ENCODE measurements around the gene KCNIP4. TPM values are rescaled to one million over a fixed set of nuclear protein-coding genes. Genes with fewer than 3 reads are reported as not detected.

Gene KCNIP4
- total and polyA plus RNA-seq, 2 of the 4 experiments (the other 2 are of a cell fraction): not detected

DNA sequence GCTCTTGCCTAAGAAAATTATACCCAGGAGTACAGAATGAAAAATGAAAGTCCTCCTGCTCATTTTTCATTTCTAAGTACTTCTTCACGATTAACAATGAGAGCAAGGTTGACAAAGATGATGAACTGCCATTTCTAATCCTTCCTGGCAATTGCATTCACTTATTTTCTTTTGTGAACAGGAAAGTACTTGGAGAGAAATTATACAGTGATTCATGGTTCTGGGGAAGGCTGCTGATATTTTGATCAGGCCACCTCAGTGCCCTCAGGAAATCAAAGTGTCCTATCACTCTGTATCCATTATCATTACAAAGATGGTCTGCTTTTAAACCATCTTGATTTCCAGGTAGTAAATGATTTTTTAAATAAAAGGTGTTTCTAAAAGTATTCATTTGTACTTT, 780.9 kb downstream of the KCNIP4 start:
- H2BK120ac ChIP-seq (ENCODE audit: low read depth, low read length): no peak overlapping the region
- peaks cover 6% of the 10 kb centered on the region for H3K9me3 ChIP-seq (ENCODE audit: control insufficient read depth, insufficient read depth, low read length)
- H2BK5ac ChIP-seq (ENCODE audit: low read depth, low read length, poor library complexity, severe bottlenecking): no peak overlapping the region
- TF ChIP-seq RAD21 (IDR thresholded peaks at IDR 0.05; ENCODE audit: low read length) (no peak), POLR2A (IDR thresholded peaks at IDR 0.05; ENCODE audit: low read depth, low read length) (no peak), CEBPB (IDR thresholded peaks at IDR 0.05; ENCODE audit: low read depth, low read length) (no peak), NFE2L2 (IDR thresholded peaks at IDR 0.05; ENCODE audit: low read depth, low read length) (no peak), MXI1 (IDR thresholded peaks at IDR 0.05; ENCODE audit: borderline replicate concordance, low read depth, low read length) (no peak), FOS (IDR thresholded peaks at IDR 0.05; ENCODE audit: low read depth, low read length) (no peak), CHD1 (IDR thresholded peaks at IDR 0.05; ENCODE audit: low read depth, low read length) (no peak), MAZ (IDR thresholded peaks at IDR 0.05; ENCODE audit: borderline replicate concordance, low read depth, low read length) (no peak), RFX5 (IDR thresholded peaks at IDR 0.05; ENCODE audit: low read depth, low read length) (no peak), MAFK (IDR thresholded peaks at IDR 0.05; ENCODE audit: low read depth, low read length) (no peak)
- TF ChIP-seq, protein P1, sequence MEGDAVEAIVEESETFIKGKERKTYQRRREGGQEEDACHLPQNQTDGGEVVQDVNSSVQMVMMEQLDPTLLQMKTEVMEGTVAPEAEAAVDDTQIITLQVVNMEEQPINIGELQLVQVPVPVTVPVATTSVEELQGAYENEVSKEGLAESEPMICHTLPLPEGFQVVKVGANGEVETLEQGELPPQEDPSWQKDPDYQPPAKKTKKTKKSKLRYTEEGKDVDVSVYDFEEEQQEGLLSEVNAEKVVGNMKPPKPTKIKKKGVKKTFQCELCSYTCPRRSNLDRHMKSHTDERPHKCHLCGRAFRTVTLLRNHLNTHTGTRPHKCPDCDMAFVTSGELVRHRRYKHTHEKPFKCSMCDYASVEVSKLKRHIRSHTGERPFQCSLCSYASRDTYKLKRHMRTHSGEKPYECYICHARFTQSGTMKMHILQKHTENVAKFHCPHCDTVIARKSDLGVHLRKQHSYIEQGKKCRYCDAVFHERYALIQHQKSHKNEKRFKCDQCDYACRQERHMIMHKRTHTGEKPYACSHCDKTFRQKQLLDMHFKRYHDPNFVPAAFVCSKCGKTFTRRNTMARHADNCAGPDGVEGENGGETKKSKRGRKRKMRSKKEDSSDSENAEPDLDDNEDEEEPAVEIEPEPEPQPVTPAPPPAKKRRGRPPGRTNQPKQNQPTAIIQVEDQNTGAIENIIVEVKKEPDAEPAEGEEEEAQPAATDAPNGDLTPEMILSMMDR (conservative IDR thresholded peaks at IDR 0.05; ENCODE audit: low read depth, low read length): no peak
- TF ChIP-seq, protein P2, sequence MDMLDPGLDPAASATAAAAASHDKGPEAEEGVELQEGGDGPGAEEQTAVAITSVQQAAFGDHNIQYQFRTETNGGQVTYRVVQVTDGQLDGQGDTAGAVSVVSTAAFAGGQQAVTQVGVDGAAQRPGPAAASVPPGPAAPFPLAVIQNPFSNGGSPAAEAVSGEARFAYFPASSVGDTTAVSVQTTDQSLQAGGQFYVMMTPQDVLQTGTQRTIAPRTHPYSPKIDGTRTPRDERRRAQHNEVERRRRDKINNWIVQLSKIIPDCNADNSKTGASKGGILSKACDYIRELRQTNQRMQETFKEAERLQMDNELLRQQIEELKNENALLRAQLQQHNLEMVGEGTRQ (IDR thresholded peaks at IDR 0.05; ENCODE audit: low read depth, low read length): no peak
- no peak overlapping the region for H3K23ac ChIP-seq (ENCODE audit: low read depth, low read length)
- no peak overlapping the region for H4K5ac ChIP-seq (ENCODE audit: low read depth, low read length)
- H4K8ac ChIP-seq (ENCODE audit: low read depth in 2 of 2, low read length in 2 of 2): no peak overlapping the region
- no peak overlapping the region for H3K4ac ChIP-seq (ENCODE audit: low read depth, low read length)
- H2AFZ ChIP-seq (replicated peaks; ENCODE audit: low read length, poor library complexity): no peak overlapping the region
- no peak overlapping the region for H3K18ac ChIP-seq (ENCODE audit: low read depth, low read length)
- no peaks in the 10 kb centered on the region for H4K20me1 ChIP-seq (ENCODE audit: insufficient read depth, low read length)
- in situ Hi-C loops (cut with MboI; ENCODE audit: low sequenced_read_pairs): no loop called here
- dilution Hi-C loops (cut with HindIII; ENCODE audit: low sequenced_read_pairs, unreplicated experiment): no loop called here
- no peak overlapping the region for H3K9ac ChIP-seq (ENCODE audit: low read depth, low read length)
- no peak overlapping the region for H3K4me3 ChIP-seq (ENCODE audit: insufficient read depth, low read depth, low read length)
- no peaks in the 10 kb centered on the region for H3K9me1 ChIP-seq (ENCODE audit: insufficient read depth, low read length)
- no peak overlapping the region for H2AK9ac ChIP-seq (replicated peaks; ENCODE audit: low read depth, low read length, poor library complexity)
- H3K4me2 ChIP-seq (ENCODE audit: low read depth, low read length): no peak overlapping the region
- H3K56ac ChIP-seq (ENCODE audit: extremely low read depth, insufficient read depth, low read length): no peak overlapping the region
- intact Hi-C loops (cut with micrococcal nuclease): no loop called here
- H2AK5ac ChIP-seq (ENCODE audit: low read depth, low read length): no peak overlapping the region
- no peak overlapping the region for H3K14ac ChIP-seq (replicated peaks; ENCODE audit: low read depth, low read length)
- no peak for ATAC-seq (ENCODE audit: low read depth)
- no peaks in the 10 kb centered on the region for H3K79me1 ChIP-seq (ENCODE audit: low read depth in 1 of 2, low read length in 2 of 2)
- H3K27ac ChIP-seq (ENCODE audit: insufficient read depth, low read length): no peak overlapping the region
- H2BK15ac ChIP-seq (ENCODE audit: low read depth, low read length): no peak overlapping the region
- no peak overlapping the region for H4K91ac ChIP-seq (ENCODE audit: insufficient read depth, low read depth, low read length)
- no TSS peak for BruUV-seq (replicated peaks)
- H3K36me3 ChIP-seq (ENCODE audit: control insufficient read depth, insufficient read depth, low read length): no peaks in the 10 kb centered on the region
- H3K4me1 ChIP-seq (ENCODE audit: control insufficient read depth, insufficient read depth, low read length): no peaks in the 10 kb centered on the region
- DNase-seq: no peak
- no peaks in the 10 kb centered on the region for H3K27me3 ChIP-seq (ENCODE audit: control insufficient read depth, insufficient read depth, low read length)
- H2BK20ac ChIP-seq (ENCODE audit: low read depth, low read length): no peak overlapping the region
- CTCF ChIA-PET: no interaction called here
- WGBS, 2 experiments (ENCODE audit: extremely low coverage in 2 of 2, insufficient read length in 1 of 2): no CpG with 5 or more reads among the region's 1 CpG
- POLR2A ChIA-PET (ENCODE audit: unreplicated experiment): no interaction called here
